NCI-H2171 treated with DMSO at 0.1 percent for 48 hours (cell line): ENCODE measurements around the gene DGCR6L.
"Not testable (repeated sequence)": the region's sequence is repeated elsewhere in the genome, so short reads cannot be mapped to it uniquely, and the experiment has no call there.

ENCODE experiments used
- DNase-seq: peaks from one replicate; lab custom pipeline; 2025; lab: John Stamatoyannopoulos, UW

Gene DGCR6L

GRCh38 chr22:20275325-20275724 is 44.5 kb downstream of the DGCR6L start:
- DNase-seq = not testable (repeated sequence)

GRCh38 chr22:20274374-20274773 is 45.5 kb downstream of the DGCR6L start:
- DNase-seq = not testable (repeated sequence)

GRCh38 chr22:20273758-20274181 is 46.1 kb downstream of the DGCR6L start:
- DNase-seq = no peak

GRCh38 chr22:20272700-20273099 is 47.2 kb downstream of the DGCR6L start:
- DNase-seq = no peak

GRCh38 chr22:20272174-20272573 is 47.7 kb downstream of the DGCR6L start:
- no peak for DNase-seq

GRCh38 chr22:20271114-20271994 is 48.5 kb downstream of the DGCR6L start:
- no peak for DNase-seq

- DNase-seq = not testable (repeated sequence)
Measured at GRCh38 chr22:20270190-20271113, 49.4 kb downstream of the DGCR6L start.

- DNase-seq = not testable (repeated sequence)
Measured at GRCh38 chr22:20269673-20270072, 50.2 kb downstream of the DGCR6L start.

GRCh38 chr22:20269201-20269600 is 50.7 kb downstream of the DGCR6L start:
- DNase-seq = not testable (repeated sequence)

- peak; percentile 46 for DNase-seq
Measured at GRCh38 chr22:20268279-20269012, 51.4 kb downstream of the DGCR6L start, which contains the start of gene RTN4R. RTN4R (minus strand) TSS chr22:20268318; CDS start chr22:20268092, 226 bp downstream.

GRCh38 chr22:20267441-20268278 is 52.2 kb downstream of the DGCR6L start:
- DNase-seq = no peak

GRCh38 chr22:20266667-20267440 is 53.0 kb downstream of the DGCR6L start:
- not testable (repeated sequence) for DNase-seq

GRCh38 chr22:20265772-20266666 is 53.8 kb downstream of the DGCR6L start:
- not testable (repeated sequence) for DNase-seq

- no peak for DNase-seq
Measured at GRCh38 chr22:20264614-20265452, 55.0 kb downstream of the DGCR6L start.
